T-helper 17 cell (primary cell): ENCODE data around the gene ZFP57. TPM values are rescaled to one million over a fixed set of nuclear protein-coding genes. Genes with fewer than 3 reads are reported as not detected.

Experiments
- ATAC-seq: fragments of 150-1000 bp; cut with Tn5 transposase; 2 replicates; pipeline ENCODE4 v1.10.0; 2021; ENCODE audit warnings: mild to moderate bottlenecking, moderate library complexity
- DNase-seq, 3 donors: peaks; one replicate each; pipeline versions ENCODE4 v3.0.0 to v3.0.0-alpha.2; 2020 to 2021
- H3K9me3 ChIP-seq: one replicate; pipeline ENCODE4 v1.7.0; 2013; ENCODE audit warnings: low read length, mild to moderate bottlenecking; ENCODE audit not compliant: control insufficient read depth, poor library complexity, severe bottlenecking
- H3K27ac Mint-ChIP-seq: one replicate; pipeline ENCODE4 v1.8.0; 2022; ENCODE audit warnings: mild to moderate bottlenecking, moderate library complexity, mixed read lengths
- H3K27me3 Mint-ChIP-seq: one replicate; pipeline ENCODE4 v1.8.0; 2022; ENCODE audit warnings: mixed read lengths
- H3K36me3 Mint-ChIP-seq: one replicate; pipeline ENCODE4 v1.8.0; 2022; ENCODE audit warnings: low read depth, mixed read lengths
- H3K4me1 Mint-ChIP-seq: one replicate; pipeline ENCODE4 v1.8.0; 2022; ENCODE audit warnings: mild to moderate bottlenecking, mixed read lengths
- H3K4me3 Mint-ChIP-seq: one replicate; pipeline ENCODE4 v1.8.0; 2022; ENCODE audit warnings: mild to moderate bottlenecking, moderate library complexity, mixed read lengths
- total RNA-seq, 4 donors: library from RNA in 2 of 4; stranded (reverse) in 2 of 4; gene quantifications; one replicate each; pipeline ENCODE4 v1.2.3 and lab custom pipeline; 2022 to 2026

The ZFP57 gene
- total RNA-seq, 2 donors from 2014 or later, result 3.1 TPM; not detected in 1

DNA sequence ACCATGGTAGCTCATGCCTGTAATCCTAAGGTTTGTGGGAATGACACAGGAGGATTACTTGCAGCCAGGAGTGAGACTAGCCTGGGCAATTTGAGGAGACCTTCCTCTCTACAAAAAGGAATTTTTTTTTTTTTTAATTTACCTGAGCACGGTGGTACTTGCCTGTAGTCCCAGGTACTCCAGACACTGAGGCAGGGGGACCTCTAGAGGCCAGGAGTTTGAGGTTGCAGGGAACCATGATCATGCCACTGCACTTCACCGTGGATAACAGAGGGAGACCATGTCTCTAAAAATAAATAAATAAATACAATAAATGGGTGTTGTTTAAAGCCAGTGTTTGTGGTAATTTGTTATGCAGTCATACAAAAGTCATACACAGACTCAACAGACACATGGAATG, 39.9 kb upstream of the ZFP57 start:
- DNase-seq, result no peak

DNA sequence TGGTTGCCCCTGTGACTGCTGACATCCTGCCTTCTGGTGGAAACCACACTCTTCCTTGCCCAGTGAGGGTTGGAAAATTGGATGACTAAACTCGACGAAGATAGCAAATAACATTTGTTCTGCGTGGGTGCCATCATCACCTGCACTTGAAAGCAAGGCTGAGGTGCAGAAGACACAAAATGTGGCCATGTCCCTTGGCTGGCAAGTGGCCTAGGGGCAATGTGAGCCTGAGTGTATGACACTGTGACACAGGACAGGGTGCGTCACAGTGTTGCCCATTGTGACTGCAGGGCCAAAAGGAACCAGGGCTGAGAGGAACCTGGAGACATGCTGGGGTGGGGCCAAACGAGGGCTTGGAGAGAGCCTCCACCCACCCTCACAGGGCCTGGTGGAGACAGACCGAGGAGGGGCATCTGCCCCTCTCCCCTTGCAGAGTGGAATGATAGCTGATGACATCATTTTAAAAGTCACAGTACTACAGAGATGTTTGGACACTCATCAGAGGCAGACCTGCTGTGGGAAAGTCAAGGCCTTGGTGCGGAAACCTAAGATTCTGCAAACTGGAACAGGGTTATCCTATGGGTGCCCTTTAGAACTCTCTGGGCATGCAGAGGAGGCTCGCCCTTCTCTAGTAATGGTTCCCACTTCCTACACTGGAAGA, 29.5 kb upstream of the ZFP57 start:
- no peaks in the 10 kb centered on the region for H3K27me3 Mint-ChIP-seq
- ATAC-seq, result no peak
- H3K9me3 ChIP-seq, result no peaks in the 10 kb centered on the region
- no peak overlapping the region for H3K27ac Mint-ChIP-seq
- peaks cover 27% of the 10 kb centered on the region for H3K4me1 Mint-ChIP-seq
- no peak for DNase-seq
- peak overlapping the region; percentile 50 for H3K4me3 Mint-ChIP-seq
- peaks cover 3% of the 10 kb centered on the region for H3K36me3 Mint-ChIP-seq

More for the DNA sequence above, 39.9 kb upstream of the ZFP57 start:
- Mint-ChIP-seq H3K4me1 (peaks cover 19% of the 10 kb centered on the region), H3K4me3 (no peak overlapping the region), H3K27ac (no peak overlapping the region), H3K27me3 (no peaks in the 10 kb centered on the region), H3K36me3 (peaks cover 5% of the 10 kb centered on the region)
- no peaks in the 10 kb centered on the region for H3K9me3 ChIP-seq
- no peak for ATAC-seq

DNA sequence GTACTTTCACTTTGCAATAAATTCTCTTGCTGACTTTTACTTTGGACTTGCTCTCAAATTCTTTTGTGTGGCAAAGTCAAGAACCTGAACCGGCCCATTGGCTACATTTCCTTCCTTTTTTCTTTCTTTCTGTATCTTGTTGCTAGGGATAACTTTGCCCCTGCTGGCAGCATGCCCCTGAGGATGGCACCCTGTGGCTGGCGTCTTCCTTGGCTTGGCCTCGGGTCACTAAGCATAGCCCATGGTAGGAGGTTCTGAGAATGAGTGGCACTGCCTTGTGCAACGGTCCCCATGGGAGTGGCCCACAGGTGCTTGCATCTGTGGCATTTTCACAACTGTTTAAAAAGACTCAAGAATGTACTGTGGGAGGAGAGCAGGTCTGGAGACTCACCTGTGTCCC, 28.2 kb upstream of the ZFP57 start:
- peaks cover 4% of the 10 kb centered on the region for H3K27me3 Mint-ChIP-seq
- no peak for DNase-seq

DNA sequence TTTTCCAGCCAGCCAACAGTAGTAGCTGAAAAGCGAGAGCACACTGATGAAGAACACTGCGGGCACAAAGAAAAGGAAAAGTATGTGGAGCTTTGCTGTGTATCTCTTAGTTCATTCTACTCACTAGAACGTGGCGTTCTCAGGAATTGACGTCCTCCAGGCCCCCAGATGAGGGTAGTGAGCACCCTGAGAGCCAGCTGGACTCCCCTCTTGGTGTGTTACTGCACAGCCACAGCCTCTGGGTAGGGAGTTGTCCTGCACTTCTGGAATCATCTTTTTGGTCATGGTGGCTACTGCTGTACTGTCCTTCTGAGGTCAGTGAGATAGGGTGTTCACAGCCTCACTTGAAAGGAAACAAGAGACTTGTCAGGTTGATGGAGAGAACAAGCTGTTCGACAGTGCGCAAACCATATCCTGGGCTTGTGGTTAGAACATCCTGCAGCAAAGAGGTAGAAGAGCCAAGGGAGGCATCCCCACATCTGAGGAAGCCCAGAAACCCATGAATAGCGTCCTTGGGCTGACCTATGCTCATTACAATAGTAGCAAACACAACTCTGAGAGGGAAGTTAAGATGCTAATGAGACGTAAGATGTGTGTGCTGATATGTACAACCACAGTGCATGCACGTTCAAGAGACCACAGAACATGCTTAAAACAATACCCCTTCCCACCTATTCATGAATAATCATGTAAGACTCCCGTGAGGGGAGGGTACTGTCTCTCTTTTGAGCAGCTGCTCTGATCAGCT, 27.7 kb upstream of the ZFP57 start:
- H3K9me3 ChIP-seq, result no peaks in the 10 kb centered on the region
- Mint-ChIP-seq H3K4me3 (peak overlapping the region; percentile 87), H3K27ac (peak overlapping the region; percentile 89), H3K36me3 (no peaks in the 10 kb centered on the region), H3K27me3 (peaks cover 10% of the 10 kb centered on the region), H3K4me1 (peaks cover 27% of the 10 kb centered on the region)
- peak; percentile 91 for ATAC-seq
- peak; percentile 30 to 59 (median 38) for DNase-seq

More for the DNA sequence above, 28.2 kb upstream of the ZFP57 start:
- peak; percentile 18 for ATAC-seq
- H3K4me3 Mint-ChIP-seq, result peak overlapping the region; percentile 87
- no peaks in the 10 kb centered on the region for H3K9me3 ChIP-seq
- peaks cover 27% of the 10 kb centered on the region for H3K4me1 Mint-ChIP-seq
- H3K36me3 Mint-ChIP-seq, result no peaks in the 10 kb centered on the region
- peak overlapping the region; percentile 89 for H3K27ac Mint-ChIP-seq

- H3K27me3 Mint-ChIP-seq, result peaks cover 31% of the 10 kb centered on the region
- no peak for DNase-seq
- H3K27ac Mint-ChIP-seq, result no peak overlapping the region
- H3K9me3 ChIP-seq, result no peaks in the 10 kb centered on the region
- no peaks in the 10 kb centered on the region for H3K36me3 Mint-ChIP-seq
- H3K4me3 Mint-ChIP-seq, result no peak overlapping the region
- no peak for ATAC-seq
- H3K4me1 Mint-ChIP-seq, result peaks cover 25% of the 10 kb centered on the region
Measured at GRCh38 chr6:29705389-29706231, 24.7 kb upstream of the ZFP57 start.

DNA sequence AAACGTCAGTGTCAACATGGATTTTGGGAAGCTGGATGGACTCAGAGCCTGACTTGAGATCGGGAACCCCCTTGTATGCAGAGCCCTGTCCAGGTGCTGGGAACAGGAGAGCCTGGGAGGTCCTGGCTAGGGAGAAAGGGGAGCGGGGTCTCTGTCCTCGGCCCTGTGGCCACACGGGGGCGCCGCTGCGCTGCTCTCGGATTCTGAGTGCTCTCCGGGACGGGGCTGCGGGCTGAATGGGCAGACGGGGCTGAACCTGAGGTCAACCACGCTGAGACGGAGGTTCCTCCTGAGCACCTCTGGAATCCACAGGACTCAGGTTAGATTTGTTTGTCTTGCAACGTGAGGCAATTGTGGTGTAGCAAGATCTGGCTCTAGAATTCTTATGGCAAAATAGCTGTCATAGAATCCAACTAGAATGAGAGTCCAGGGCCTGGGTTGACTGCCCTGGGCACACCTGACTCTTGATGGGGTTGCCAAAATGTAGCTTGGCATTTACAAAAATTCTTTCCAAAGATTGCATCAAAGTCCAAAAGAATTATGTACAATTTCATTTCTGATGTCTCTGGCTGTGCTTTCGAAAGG, 21.7 kb upstream of the ZFP57 start:
- Mint-ChIP-seq H3K4me1 (peaks cover 6% of the 10 kb centered on the region), H3K27me3 (peaks cover 46% of the 10 kb centered on the region), H3K27ac (no peak overlapping the region), H3K4me3 (no peak overlapping the region), H3K36me3 (peaks cover 3% of the 10 kb centered on the region)
- DNase-seq (peak; percentile 64 to 76 (median 65)), ATAC-seq (peak; percentile 83)
- no peaks in the 10 kb centered on the region for H3K9me3 ChIP-seq

GRCh38 chr6:29696147-29697125, 15.5 kb upstream of the ZFP57 start:
- no peak overlapping the region for H3K4me3 Mint-ChIP-seq
- H3K9me3 ChIP-seq, result no peaks in the 10 kb centered on the region
- peaks cover 3% of the 10 kb centered on the region for H3K36me3 Mint-ChIP-seq
- H3K27me3 Mint-ChIP-seq, result peaks cover 19% of the 10 kb centered on the region
- DNase-seq (no peak), ATAC-seq (no peak)
- H3K27ac Mint-ChIP-seq, result no peak overlapping the region
- no peaks in the 10 kb centered on the region for H3K4me1 Mint-ChIP-seq

- ATAC-seq (no peak), DNase-seq (no peak)
- H3K4me1 Mint-ChIP-seq, result no peaks in the 10 kb centered on the region
- no peak overlapping the region for H3K4me3 Mint-ChIP-seq
- peaks cover 9% of the 10 kb centered on the region for H3K27me3 Mint-ChIP-seq
- no peak overlapping the region for H3K27ac Mint-ChIP-seq
- H3K9me3 ChIP-seq, result no peaks in the 10 kb centered on the region
- peaks cover 3% of the 10 kb centered on the region for H3K36me3 Mint-ChIP-seq
Measured at GRCh38 chr6:29694637-29695036, 13.7 kb upstream of the ZFP57 start.

GRCh38 chr6:29685718-29686326, 4.9 kb upstream of the ZFP57 start:
- Mint-ChIP-seq H3K27ac (no peak overlapping the region), H3K36me3 (no peaks in the 10 kb centered on the region), H3K4me1 (peaks cover 3% of the 10 kb centered on the region), H3K27me3 (no peaks in the 10 kb centered on the region), H3K4me3 (no peak overlapping the region)
- no peak for DNase-seq
- ATAC-seq, result no peak
- H3K9me3 ChIP-seq, result no peaks in the 10 kb centered on the region

- no peak overlapping the region for H3K27ac Mint-ChIP-seq
- H3K4me3 Mint-ChIP-seq, result no peak overlapping the region
- H3K4me1 Mint-ChIP-seq, result peaks cover 10% of the 10 kb centered on the region
- ATAC-seq, result no peak
- H3K36me3 Mint-ChIP-seq, result no peaks in the 10 kb centered on the region
- H3K27me3 Mint-ChIP-seq, result peaks cover 14% of the 10 kb centered on the region
- no peaks in the 10 kb centered on the region for H3K9me3 ChIP-seq
- no peak for DNase-seq
Measured at GRCh38 chr6:29681811-29682210, 859 bp upstream of the ZFP57 start.

DNA sequence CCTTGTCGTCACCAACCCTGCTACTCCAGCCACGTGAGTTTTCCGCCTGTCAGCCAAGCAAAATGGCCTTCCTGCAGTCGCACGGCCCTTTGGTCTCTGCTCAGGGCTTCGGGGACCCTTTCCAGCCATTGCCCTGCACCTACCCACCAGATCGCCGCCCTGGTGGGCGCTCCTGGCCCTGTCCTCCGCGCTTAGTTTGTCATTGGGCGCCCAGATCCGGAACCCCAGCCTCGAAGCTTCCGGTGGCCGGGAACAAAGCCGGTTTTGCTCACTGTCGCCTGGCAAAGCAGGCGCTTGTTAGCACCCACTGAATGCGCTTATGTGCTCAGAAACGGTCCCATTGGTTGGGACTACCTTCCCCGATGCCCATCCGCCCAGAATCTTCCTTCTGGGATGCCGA, 536 bp downstream of the ZFP57 start:
- Mint-ChIP-seq H3K27me3 (peaks cover 14% of the 10 kb centered on the region), H3K4me1 (peaks cover 17% of the 10 kb centered on the region), H3K27ac (peak overlapping the region; percentile 47), H3K36me3 (no peaks in the 10 kb centered on the region), H3K4me3 (peak overlapping the region; percentile 76)
- DNase-seq (no peak), ATAC-seq (peak; percentile 25)
- H3K9me3 ChIP-seq, result no peaks in the 10 kb centered on the region

DNA sequence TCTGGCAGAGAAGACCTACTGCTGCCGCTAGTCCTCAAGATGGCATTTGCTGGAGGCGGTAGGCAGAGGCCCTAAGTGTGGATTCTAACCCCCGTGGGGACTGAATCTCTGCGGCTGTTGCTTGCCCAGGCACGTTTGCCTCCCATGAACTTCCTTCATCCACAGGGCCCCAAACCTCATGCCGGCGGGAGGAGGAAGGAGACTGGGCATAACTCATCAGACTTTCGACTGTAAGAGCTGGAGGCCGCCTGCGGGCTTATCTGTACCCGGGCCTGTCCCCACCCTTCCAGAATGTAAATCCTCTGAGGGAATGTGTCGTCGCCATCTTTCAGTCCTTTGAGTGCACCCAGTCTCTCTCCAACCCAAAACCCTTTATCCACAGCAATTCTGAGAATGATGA, 990 bp downstream of the ZFP57 start:
- peak overlapping the region; percentile 47 for H3K27ac Mint-ChIP-seq
- ATAC-seq, result no peak
- peaks cover 14% of the 10 kb centered on the region for H3K27me3 Mint-ChIP-seq
- no peaks in the 10 kb centered on the region for H3K9me3 ChIP-seq
- no peaks in the 10 kb centered on the region for H3K36me3 Mint-ChIP-seq
- no peak for DNase-seq
- peaks cover 17% of the 10 kb centered on the region for H3K4me1 Mint-ChIP-seq
- peak overlapping the region; percentile 76 for H3K4me3 Mint-ChIP-seq
